ENCODE results near the gene VPS9D1.
"Not testable (repeated sequence)": the region's sequence is repeated elsewhere in the genome, so short reads cannot be mapped to it uniquely, and the experiment has no call there.

VPS9D1 gene

DNA sequence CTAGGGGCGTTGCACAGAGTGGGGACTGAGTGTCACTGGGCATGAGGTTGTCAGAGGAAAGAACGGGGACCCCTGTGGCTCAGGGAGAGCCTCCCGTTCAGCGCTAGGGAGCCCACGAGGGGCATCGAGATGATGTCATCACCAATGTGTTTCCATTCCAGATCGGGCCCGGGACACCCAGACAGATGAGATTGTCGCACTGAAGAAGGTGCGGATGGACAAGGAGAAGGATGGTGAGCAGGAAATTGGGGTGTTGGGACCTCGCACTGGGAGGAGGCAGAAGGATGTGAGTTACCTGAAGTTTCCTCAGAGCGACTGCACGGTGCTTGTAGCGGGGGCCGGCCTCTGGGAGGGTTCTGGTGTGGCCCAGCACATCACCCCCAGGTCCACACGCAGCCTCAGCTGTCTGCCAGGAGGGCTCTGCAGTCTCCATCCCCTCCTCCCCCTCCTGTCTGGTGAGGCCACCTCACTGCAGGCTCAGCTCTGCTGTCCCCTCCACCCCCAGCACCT, 30.3 kb downstream of the VPS9D1 start:
- Histone ChIP-seq H3K9ac (ENCODE audit: low read length) (no peak overlapping the region), H3K9me2 (ENCODE audit: low read depth, low read length) (no peaks in the 10 kb centered on the region), H3K27me3 (ENCODE audit: insufficient read depth, low read length) (no peaks in the 10 kb centered on the region), H3K36me3 (ENCODE audit: insufficient read depth, low read length) (peaks cover 66% of the 10 kb centered on the region), H3K4me1 (ENCODE audit: insufficient read depth, low read length, severe bottlenecking) (peaks cover 11% of the 10 kb centered on the region), H3K27ac (ENCODE audit: low read depth, low read length, poor library complexity, severe bottlenecking) (no peak overlapping the region), H4K20me1 (ENCODE audit: insufficient read depth, low read length) (no peaks in the 10 kb centered on the region), H3K9me3 (ENCODE audit: low read length) (no peaks in the 10 kb centered on the region), H3K4me2 (ENCODE audit: low read length) (no peak overlapping the region), H2AFZ (ENCODE audit: low read length) (no peak overlapping the region), H3K4me3 (ENCODE audit: low read depth, low read length, poor library complexity, severe bottlenecking) (no peak overlapping the region), H3F3A (ENCODE audit: insufficient read depth, low read length) (no peaks in the 10 kb centered on the region), H3K79me2 (ENCODE audit: insufficient read depth, low read length) (no peaks in the 10 kb centered on the region; the same call in 1 of the 2 replicates)
- TF ChIP-seq, protein P1, sequence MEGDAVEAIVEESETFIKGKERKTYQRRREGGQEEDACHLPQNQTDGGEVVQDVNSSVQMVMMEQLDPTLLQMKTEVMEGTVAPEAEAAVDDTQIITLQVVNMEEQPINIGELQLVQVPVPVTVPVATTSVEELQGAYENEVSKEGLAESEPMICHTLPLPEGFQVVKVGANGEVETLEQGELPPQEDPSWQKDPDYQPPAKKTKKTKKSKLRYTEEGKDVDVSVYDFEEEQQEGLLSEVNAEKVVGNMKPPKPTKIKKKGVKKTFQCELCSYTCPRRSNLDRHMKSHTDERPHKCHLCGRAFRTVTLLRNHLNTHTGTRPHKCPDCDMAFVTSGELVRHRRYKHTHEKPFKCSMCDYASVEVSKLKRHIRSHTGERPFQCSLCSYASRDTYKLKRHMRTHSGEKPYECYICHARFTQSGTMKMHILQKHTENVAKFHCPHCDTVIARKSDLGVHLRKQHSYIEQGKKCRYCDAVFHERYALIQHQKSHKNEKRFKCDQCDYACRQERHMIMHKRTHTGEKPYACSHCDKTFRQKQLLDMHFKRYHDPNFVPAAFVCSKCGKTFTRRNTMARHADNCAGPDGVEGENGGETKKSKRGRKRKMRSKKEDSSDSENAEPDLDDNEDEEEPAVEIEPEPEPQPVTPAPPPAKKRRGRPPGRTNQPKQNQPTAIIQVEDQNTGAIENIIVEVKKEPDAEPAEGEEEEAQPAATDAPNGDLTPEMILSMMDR (IDR thresholded peaks at IDR 0.05; ENCODE audit: low read length) = no peak
- TF ChIP-seq EZH2 (IDR thresholded peaks at IDR 0.05; ENCODE audit: borderline replicate concordance, low read length) = no peak

DNA sequence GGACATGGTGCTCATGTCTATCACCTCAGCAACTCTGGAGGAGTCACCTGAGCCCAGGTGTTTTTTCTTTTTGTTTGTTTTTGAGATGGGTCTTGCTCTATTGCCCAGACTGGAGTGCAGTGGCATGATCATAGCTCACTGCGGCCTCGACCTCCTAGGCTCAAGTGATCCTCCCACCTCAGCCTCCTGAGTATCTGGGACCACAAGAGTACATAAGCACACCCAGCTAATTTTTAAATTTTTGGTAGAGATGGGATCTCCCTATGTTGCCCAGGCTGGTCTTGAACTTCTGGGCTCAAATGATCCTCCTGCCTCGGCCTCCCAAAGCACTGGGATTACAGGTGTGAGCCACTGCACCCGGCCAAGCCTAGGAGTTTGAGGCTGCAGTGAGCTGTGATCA, 31.1 kb downstream of the VPS9D1 start:
- not testable (repeated sequence) for H2AFZ ChIP-seq (ENCODE audit: low read length)

DNA sequence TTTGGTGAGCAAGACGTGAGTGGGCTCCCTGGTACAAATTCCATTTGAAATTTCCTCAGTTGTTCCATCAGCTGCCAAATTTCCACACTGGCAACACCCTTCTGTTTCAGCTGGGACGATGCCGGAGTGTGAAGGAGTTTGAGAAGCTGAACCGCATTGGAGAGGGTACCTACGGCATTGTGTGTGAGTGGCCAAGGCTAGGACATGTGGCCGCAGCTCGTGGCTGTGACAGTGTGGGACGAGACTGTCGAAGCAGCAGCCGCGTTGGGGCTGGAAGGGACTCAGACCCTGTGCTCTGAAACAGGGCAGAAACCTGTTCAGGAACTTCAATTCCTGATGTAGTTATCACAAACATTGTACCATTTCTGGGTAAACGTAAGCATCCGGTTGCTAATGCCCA, 31.6 kb downstream of the VPS9D1 start:
- no peaks in the 10 kb centered on the region for H3F3A ChIP-seq (ENCODE audit: insufficient read depth, low read length)
- no peaks in the 10 kb centered on the region for H4K20me1 ChIP-seq (ENCODE audit: insufficient read depth, low read length)
- peaks cover 11% of the 10 kb centered on the region for H3K4me1 ChIP-seq (ENCODE audit: insufficient read depth, low read length, severe bottlenecking)
- H2AFZ ChIP-seq (ENCODE audit: low read length) = no peak overlapping the region
- H3K9ac ChIP-seq (ENCODE audit: low read length) = no peak overlapping the region
- H3K4me3 ChIP-seq (ENCODE audit: low read depth, low read length, poor library complexity, severe bottlenecking) = no peak overlapping the region
- H3K27ac ChIP-seq (ENCODE audit: low read depth, low read length, poor library complexity, severe bottlenecking) = no peak overlapping the region
- H3K36me3 ChIP-seq (ENCODE audit: insufficient read depth, low read length) = peaks cover 56% of the 10 kb centered on the region
- TF ChIP-seq EZH2 (IDR thresholded peaks at IDR 0.05; ENCODE audit: borderline replicate concordance, low read length) = no peak
- TF ChIP-seq, protein P1 (IDR thresholded peaks at IDR 0.05; ENCODE audit: low read length) = no peak
- no peaks in the 10 kb centered on the region for H3K9me2 ChIP-seq (ENCODE audit: low read depth, low read length)
- no peaks in the 10 kb centered on the region for H3K27me3 ChIP-seq (ENCODE audit: insufficient read depth, low read length)
- H3K79me2 ChIP-seq (ENCODE audit: insufficient read depth, low read length) = no peaks in the 10 kb centered on the region; the same call in 1 of the 2 replicates
- no peak overlapping the region for H3K4me2 ChIP-seq (ENCODE audit: low read length)
- no peaks in the 10 kb centered on the region for H3K9me3 ChIP-seq (ENCODE audit: low read length)

More for the DNA sequence above, 31.1 kb downstream of the VPS9D1 start:
- H3K9me2 ChIP-seq (ENCODE audit: low read depth, low read length); H3K79me2 ChIP-seq (ENCODE audit: insufficient read depth, low read length); H3K27ac ChIP-seq (ENCODE audit: low read depth, low read length, poor library complexity, severe bottlenecking); H3F3A ChIP-seq (ENCODE audit: insufficient read depth, low read length); H3K9ac ChIP-seq (ENCODE audit: low read length); H3K4me3 ChIP-seq (ENCODE audit: low read depth, low read length, poor library complexity, severe bottlenecking); H3K27me3 ChIP-seq (ENCODE audit: insufficient read depth, low read length); H4K20me1 ChIP-seq (ENCODE audit: insufficient read depth, low read length); H3K9me3 ChIP-seq (ENCODE audit: low read length); H3K4me2 ChIP-seq (ENCODE audit: low read length): not testable (repeated sequence)
- Histone ChIP-seq H3K4me1 (ENCODE audit: insufficient read depth, low read length, severe bottlenecking) (peaks cover 11% of the 10 kb centered on the region), H3K36me3 (ENCODE audit: insufficient read depth, low read length) (peaks cover 59% of the 10 kb centered on the region)

DNA sequence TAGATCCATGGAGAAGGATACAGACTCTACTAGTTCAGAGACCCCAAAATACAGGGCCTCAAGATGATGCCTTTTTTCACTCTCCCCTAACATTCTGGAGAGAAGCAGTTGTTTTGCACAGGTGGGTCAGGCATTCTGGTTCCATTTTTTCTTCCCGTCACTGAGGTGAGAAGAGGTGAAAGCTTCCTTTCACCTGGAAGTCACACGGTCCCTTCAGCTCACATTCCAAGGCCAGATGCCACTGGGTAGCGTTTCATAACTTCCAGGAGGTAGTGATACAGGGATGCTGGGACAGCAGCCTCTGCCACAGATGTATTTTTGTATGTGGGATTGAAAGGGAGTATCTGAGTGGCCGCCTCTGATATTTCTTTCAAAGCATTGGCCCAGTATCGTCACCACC, 32.3 kb downstream of the VPS9D1 start:
- no peaks in the 10 kb centered on the region for H3K27me3 ChIP-seq (ENCODE audit: insufficient read depth, low read length)
- no peaks in the 10 kb centered on the region; the same call in 1 of the 2 replicates for H3K79me2 ChIP-seq (ENCODE audit: insufficient read depth, low read length)
- no peak overlapping the region for H3K4me3 ChIP-seq (ENCODE audit: low read depth, low read length, poor library complexity, severe bottlenecking)
- no peak for TF ChIP-seq EZH2 (IDR thresholded peaks at IDR 0.05; ENCODE audit: borderline replicate concordance, low read length)
- TF ChIP-seq, protein P1 (IDR thresholded peaks at IDR 0.05; ENCODE audit: low read length) = no peak
- H2AFZ ChIP-seq (ENCODE audit: low read length) = no peak overlapping the region
- no peak overlapping the region for H3K27ac ChIP-seq (ENCODE audit: low read depth, low read length, poor library complexity, severe bottlenecking)
- H3K9ac ChIP-seq (ENCODE audit: low read length) = no peak overlapping the region
- no peaks in the 10 kb centered on the region for H4K20me1 ChIP-seq (ENCODE audit: insufficient read depth, low read length)
- peaks cover 11% of the 10 kb centered on the region for H3K4me1 ChIP-seq (ENCODE audit: insufficient read depth, low read length, severe bottlenecking)
- no peak overlapping the region for H3K4me2 ChIP-seq (ENCODE audit: low read length)
- no peaks in the 10 kb centered on the region for H3F3A ChIP-seq (ENCODE audit: insufficient read depth, low read length)
- no peaks in the 10 kb centered on the region for H3K9me3 ChIP-seq (ENCODE audit: low read length)
- H3K9me2 ChIP-seq (ENCODE audit: low read depth, low read length) = no peaks in the 10 kb centered on the region
- H3K36me3 ChIP-seq (ENCODE audit: insufficient read depth, low read length) = peaks cover 55% of the 10 kb centered on the region

Data from OCI-LY1 (cell line).